Ishikawa (cell line): ENCODE data around the gene MSH2.

Source experiments
- CEBPB ChIP-seq: IDR thresholded peaks from 2 replicates; pipeline ENCODE4 v1.6.1; 2012
- EGR1 ChIP-seq: IDR thresholded peaks from 2 replicates; pipeline ENCODE4 v1.6.1; 2012
- EP300 ChIP-seq: IDR thresholded peaks from 2 replicates; pipeline ENCODE4 v1.6.1; 2012; ENCODE audit warnings: borderline replicate concordance
- FOXM1 ChIP-seq: IDR thresholded peaks from 2 replicates; pipeline ENCODE4 v1.6.1; 2012; ENCODE audit warnings: low read depth, borderline replicate concordance
- MAX ChIP-seq: IDR thresholded peaks from 2 replicates; pipeline ENCODE4 v1.6.1; 2012
- RAD21 ChIP-seq: IDR thresholded peaks from 2 replicates; pipeline ENCODE4 v1.6.1; 2012; ENCODE audit warnings: low read depth
- REST ChIP-seq: IDR thresholded peaks from 2 replicates; pipeline ENCODE4 v1.6.1; 2012; ENCODE audit warnings: low read depth, mild to moderate bottlenecking
- TAF1 ChIP-seq: IDR thresholded peaks from 2 replicates; pipeline ENCODE4 v1.6.1; 2012; ENCODE audit warnings: low read depth, mild to moderate bottlenecking
- USF1 ChIP-seq: IDR thresholded peaks from 2 replicates; pipeline ENCODE4 v1.6.1; 2012
- ZBTB7A ChIP-seq: IDR thresholded peaks from 2 replicates; pipeline ENCODE4 v1.6.1; 2012; ENCODE audit warnings: low read depth

- TF ChIP-seq TAF1 (no peak), EP300 (no peak), MAX (peak; percentile 57; the same call in 1 of the 2 replicates), FOXM1 (no peak), CEBPB (no peak), REST (no peak), ZBTB7A (no peak), EGR1 (no peak), USF1 (no peak), RAD21 (no peak)
Observed at GRCh38 chr2:47488870-47489584, 86.1 kb downstream of the MSH2 start.
